Measurements from ENCODE around the gene MPC1.
A peak's percentile ranks its signal among the peaks of the same experiment; 100 is the strongest.

The MPC1 gene

GRCh38 chr6:166382933-166383801 lies at the start of gene MPC1:
Gene MPC1, minus strand, starts transcription at chr6:166382940. Its CDS starts 64 bp downstream, at chr6:166382876.
- peak; percentile 97 for DNase-seq (ENCODE audit: extremely low spot score)
- TF ChIP-seq NFRKB (IDR thresholded peaks at IDR 0.05), result no peak
- TF ChIP-seq FOXM1 (IDR thresholded peaks at IDR 0.05; ENCODE audit: borderline replicate concordance), result peak; percentile 3; the same call in 1 of the 2 replicates
- TF ChIP-seq ELF4 (IDR thresholded peaks at IDR 0.05), result no peak
- no peak for TF ChIP-seq HDGF (IDR thresholded peaks at IDR 0.05; ENCODE audit: borderline replicate concordance)
- no peak for TF ChIP-seq TARDBP (IDR thresholded peaks at IDR 0.05)
- TF ChIP-seq SUZ12 (IDR thresholded peaks at IDR 0.05), result no peak
- TF ChIP-seq LEF1 (IDR thresholded peaks at IDR 0.05; ENCODE audit: borderline replicate concordance), result peak; percentile 32; the same call in 1 of the 2 replicates
- TF ChIP-seq ARNT (IDR thresholded peaks at IDR 0.05), result no peak
- no peak for TF ChIP-seq CTBP1 (IDR thresholded peaks at IDR 0.05; ENCODE audit: borderline replicate concordance)
- TF ChIP-seq ZNF384 (IDR thresholded peaks at IDR 0.05), result no peak
- TF ChIP-seq PKNOX1 (IDR thresholded peaks at IDR 0.05), result peak; percentile 16; the same call in 1 of the 2 replicates
- TF ChIP-seq FOXA1 (IDR thresholded peaks at IDR 0.05), result no peak
- TF ChIP-seq FOXK2 (IDR thresholded peaks at IDR 0.05), result no peak
- TF ChIP-seq L3MBTL2 (conservative IDR thresholded peaks at IDR 0.05), result peak; percentile 42
- no peak for TF ChIP-seq BHLHE40 (IDR thresholded peaks at IDR 0.05; ENCODE audit: borderline replicate concordance)
- no peak for TF ChIP-seq SP1 (IDR thresholded peaks at IDR 0.05)
- POLR2A ChIA-PET, result interaction anchor here (0.7 to 1.0 kb wide), 2 partner anchors 10 to 72 kb away, joined by 3 to 4 read pairs; no protein-coding TSS in a partner anchor
- CTCF ChIA-PET, result interaction anchor here (1.0 kb wide), 1 partner anchor 18 kb away, joined by 7 read pairs; no protein-coding TSS in a partner anchor

- POLR2A ChIA-PET, result no interaction called here
- CTCF ChIA-PET, result no interaction called here
- TF ChIP-seq HDGF (IDR thresholded peaks at IDR 0.05; ENCODE audit: borderline replicate concordance), result no peak
- no peak for DNase-seq (ENCODE audit: extremely low spot score)
Observed at GRCh38 chr6:166430269-166430668, 47.5 kb upstream of the MPC1 start.

GRCh38 chr6:166424431-166424830 lies 41.7 kb upstream of the MPC1 start:
- POLR2A ChIA-PET, result no interaction called here
- no peak for TF ChIP-seq PKNOX1 (IDR thresholded peaks at IDR 0.05)
- no peak for TF ChIP-seq FOXK2 (IDR thresholded peaks at IDR 0.05)
- no peak for TF ChIP-seq NFRKB (IDR thresholded peaks at IDR 0.05)
- no peak for TF ChIP-seq FOXM1 (IDR thresholded peaks at IDR 0.05; ENCODE audit: borderline replicate concordance)
- no peak for TF ChIP-seq HDGF (IDR thresholded peaks at IDR 0.05; ENCODE audit: borderline replicate concordance)
- no peak for TF ChIP-seq TARDBP (IDR thresholded peaks at IDR 0.05)
- no peak for TF ChIP-seq ZNF384 (IDR thresholded peaks at IDR 0.05)
- TF ChIP-seq SUZ12 (IDR thresholded peaks at IDR 0.05), result no peak
- no peak for TF ChIP-seq ELF4 (IDR thresholded peaks at IDR 0.05)
- TF ChIP-seq CTBP1 (IDR thresholded peaks at IDR 0.05; ENCODE audit: borderline replicate concordance), result no peak
- no peak for DNase-seq (ENCODE audit: extremely low spot score)
- CTCF ChIA-PET, result interaction anchor here (1.1 kb wide), 1 partner anchor 267 kb away, joined by 3 read pairs; no protein-coding TSS in a partner anchor

GRCh38 chr6:166423781-166424180 lies 41.0 kb upstream of the MPC1 start:
- DNase-seq (ENCODE audit: extremely low spot score), result no peak
- ChIA-PET POLR2A (no interaction called here), CTCF (no interaction called here)
- TF ChIP-seq LEF1 (IDR thresholded peaks at IDR 0.05; ENCODE audit: borderline replicate concordance) (no peak), CTBP1 (IDR thresholded peaks at IDR 0.05; ENCODE audit: borderline replicate concordance) (no peak), FOXK2 (IDR thresholded peaks at IDR 0.05) (no peak), ZNF384 (IDR thresholded peaks at IDR 0.05) (no peak), ARNT (IDR thresholded peaks at IDR 0.05) (no peak), PKNOX1 (IDR thresholded peaks at IDR 0.05) (no peak), FOXM1 (IDR thresholded peaks at IDR 0.05; ENCODE audit: borderline replicate concordance) (no peak), L3MBTL2 (conservative IDR thresholded peaks at IDR 0.05) (no peak), ELF4 (IDR thresholded peaks at IDR 0.05) (no peak), SUZ12 (IDR thresholded peaks at IDR 0.05) (no peak), SP1 (IDR thresholded peaks at IDR 0.05) (no peak), FOXA1 (IDR thresholded peaks at IDR 0.05) (no peak), NFRKB (IDR thresholded peaks at IDR 0.05) (no peak), TARDBP (IDR thresholded peaks at IDR 0.05) (no peak), HDGF (IDR thresholded peaks at IDR 0.05; ENCODE audit: borderline replicate concordance) (no peak)

GRCh38 chr6:166423051-166423745 lies 40.5 kb upstream of the MPC1 start:
- TF ChIP-seq BHLHE40 (IDR thresholded peaks at IDR 0.05; ENCODE audit: borderline replicate concordance), result no peak
- no peak for TF ChIP-seq ZNF384 (IDR thresholded peaks at IDR 0.05)
- TF ChIP-seq CTBP1 (IDR thresholded peaks at IDR 0.05; ENCODE audit: borderline replicate concordance), result no peak
- no peak for TF ChIP-seq FOXK2 (IDR thresholded peaks at IDR 0.05)
- TF ChIP-seq SUZ12 (IDR thresholded peaks at IDR 0.05), result no peak
- TF ChIP-seq FOXA1 (IDR thresholded peaks at IDR 0.05), result no peak
- no peak for TF ChIP-seq FOXM1 (IDR thresholded peaks at IDR 0.05; ENCODE audit: borderline replicate concordance)
- no peak for TF ChIP-seq NFRKB (IDR thresholded peaks at IDR 0.05)
- no peak for TF ChIP-seq L3MBTL2 (conservative IDR thresholded peaks at IDR 0.05)
- no peak for TF ChIP-seq PKNOX1 (IDR thresholded peaks at IDR 0.05)
- no peak for TF ChIP-seq ELF4 (IDR thresholded peaks at IDR 0.05)
- TF ChIP-seq SP1 (IDR thresholded peaks at IDR 0.05), result no peak
- no peak for TF ChIP-seq LEF1 (IDR thresholded peaks at IDR 0.05; ENCODE audit: borderline replicate concordance)
- TF ChIP-seq TARDBP (IDR thresholded peaks at IDR 0.05), result no peak
- no peak for TF ChIP-seq HDGF (IDR thresholded peaks at IDR 0.05; ENCODE audit: borderline replicate concordance)
- no peak for TF ChIP-seq ARNT (IDR thresholded peaks at IDR 0.05)
- ChIA-PET POLR2A (no interaction called here), CTCF (interaction anchor here (0.7 kb wide), 1 partner anchor 18 kb away, joined by 3 read pairs; no protein-coding TSS in a partner anchor)
- no peak for DNase-seq (ENCODE audit: extremely low spot score)
